Colonic mucosa (tissue), 4 donors: ENCODE data around the gene RFTN1. TPM values are rescaled to one million over a fixed set of nuclear protein-coding genes. Genes with fewer than 3 reads are reported as not detected.

ENCODE experiments used
- DNase-seq: peaks from one replicate; pipeline ENCODE4 v3.0.0-alpha.2; 2020
- H3K27ac ChIP-seq: fragments of 200-600 bp; one replicate; pipeline ENCODE4 v1.8.0; 2021
- H3K27me3 ChIP-seq: fragments of 200-600 bp; one replicate; pipeline ENCODE4 v1.8.0; 2021
- H3K36me3 ChIP-seq: fragments of 200-600 bp; one replicate; pipeline ENCODE4 v1.8.0; 2021
- H3K4me1 ChIP-seq: fragments of 200-600 bp; one replicate; pipeline ENCODE4 v1.8.0; 2021; ENCODE audit warnings: mild to moderate bottlenecking
- H3K4me3 ChIP-seq: fragments of 200-600 bp; one replicate; pipeline ENCODE4 v1.8.0; 2021
- H3K9ac ChIP-seq, 2 donors: one replicate each; pipeline ENCODE4 v1.7.0; 2013; ENCODE audit warnings: control low read depth in 2 of 2, low read depth in 2 of 2, low read length in 2 of 2
- H3K9me3 ChIP-seq: fragments of 200-600 bp; one replicate; pipeline ENCODE4 v1.8.0; 2021
- intact Hi-C: fragments of 100-400 bp; cut with DNase I; formaldehyde crosslinking; loops from one replicate; pipeline ENCODE4 v1.14.1; 2022
- total RNA-seq, 2 donors: library from RNA; stranded (reverse); fragmentation: NEBNext Ultra II Directional in 1 of 2; extraction: Animal tissue kit (Norgen Biotek cat#: 25700) in 1 of 2; gene quantifications; one replicate each; pipeline ENCODE4 v1.2.1, GENCODE V29; 2021
- TF ChIP-seq, protein P1 (sequence below): fragments of 200-600 bp; IDR thresholded peaks from one replicate; pipeline ENCODE4 v1.8.0; 2022; ENCODE audit warnings: antibody characterized with exemption, mild to moderate bottlenecking
- donor health status: healthy.
- donor health status: DM: no; HTN: no; CAD: no.
- donor health status: DM: no; HTN: no; CAD: no.

RFTN1 gene
- total RNA-seq, 2 donors from 2014 or later = 4.0 to 10.2 TPM

GRCh38 chr3:16320711-16321110 lies 192.8 kb downstream of the RFTN1 start:
- peaks cover 4% of the 10 kb centered on the region for H3K36me3 ChIP-seq
- TF ChIP-seq, protein P1, sequence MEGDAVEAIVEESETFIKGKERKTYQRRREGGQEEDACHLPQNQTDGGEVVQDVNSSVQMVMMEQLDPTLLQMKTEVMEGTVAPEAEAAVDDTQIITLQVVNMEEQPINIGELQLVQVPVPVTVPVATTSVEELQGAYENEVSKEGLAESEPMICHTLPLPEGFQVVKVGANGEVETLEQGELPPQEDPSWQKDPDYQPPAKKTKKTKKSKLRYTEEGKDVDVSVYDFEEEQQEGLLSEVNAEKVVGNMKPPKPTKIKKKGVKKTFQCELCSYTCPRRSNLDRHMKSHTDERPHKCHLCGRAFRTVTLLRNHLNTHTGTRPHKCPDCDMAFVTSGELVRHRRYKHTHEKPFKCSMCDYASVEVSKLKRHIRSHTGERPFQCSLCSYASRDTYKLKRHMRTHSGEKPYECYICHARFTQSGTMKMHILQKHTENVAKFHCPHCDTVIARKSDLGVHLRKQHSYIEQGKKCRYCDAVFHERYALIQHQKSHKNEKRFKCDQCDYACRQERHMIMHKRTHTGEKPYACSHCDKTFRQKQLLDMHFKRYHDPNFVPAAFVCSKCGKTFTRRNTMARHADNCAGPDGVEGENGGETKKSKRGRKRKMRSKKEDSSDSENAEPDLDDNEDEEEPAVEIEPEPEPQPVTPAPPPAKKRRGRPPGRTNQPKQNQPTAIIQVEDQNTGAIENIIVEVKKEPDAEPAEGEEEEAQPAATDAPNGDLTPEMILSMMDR = no peak
- no peak overlapping the region for H3K27ac ChIP-seq
- no peak for DNase-seq
- no peaks in the 10 kb centered on the region for H3K4me1 ChIP-seq
- H3K4me3 ChIP-seq = no peak overlapping the region
- no peak overlapping the region for H3K9ac ChIP-seq
- intact Hi-C loops = no loop called here
- no peaks in the 10 kb centered on the region for H3K27me3 ChIP-seq
- H3K9me3 ChIP-seq = no peaks in the 10 kb centered on the region

GRCh38 chr3:16319723-16320122 lies 193.8 kb downstream of the RFTN1 start:
- no peaks in the 10 kb centered on the region for H3K9me3 ChIP-seq
- TF ChIP-seq, protein P1 = no peak
- DNase-seq = no peak
- H3K27me3 ChIP-seq = no peaks in the 10 kb centered on the region
- H3K4me3 ChIP-seq = no peak overlapping the region
- no peak overlapping the region for H3K27ac ChIP-seq
- H3K36me3 ChIP-seq = peaks cover 4% of the 10 kb centered on the region
- no peak overlapping the region for H3K9ac ChIP-seq
- intact Hi-C loops = no loop called here
- H3K4me1 ChIP-seq = no peaks in the 10 kb centered on the region

DNA sequence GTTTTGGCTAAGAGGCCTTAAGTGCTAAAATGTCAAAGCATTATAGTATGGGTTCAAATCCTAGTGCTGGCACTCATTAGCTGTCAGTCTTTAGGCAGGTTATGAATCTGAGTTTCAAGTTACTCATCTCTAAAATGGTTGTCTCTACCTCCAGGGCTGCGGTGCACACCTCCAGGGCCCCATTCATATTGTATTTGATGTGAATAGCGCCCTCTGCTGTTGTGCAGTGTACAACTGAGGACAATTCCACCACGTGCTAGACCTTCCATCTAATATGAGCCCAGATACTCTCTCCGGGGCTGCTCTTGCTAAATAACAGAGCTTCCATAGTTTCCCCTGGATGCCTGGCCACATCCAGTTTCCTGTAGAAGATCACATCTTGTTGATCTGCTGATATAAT lies 194.2 kb downstream of the RFTN1 start:
- no peak overlapping the region for H3K9ac ChIP-seq
- intact Hi-C loops = no loop called here
- peak overlapping the region; percentile 50 for H3K27ac ChIP-seq
- no peaks in the 10 kb centered on the region for H3K9me3 ChIP-seq
- no peak overlapping the region for H3K4me3 ChIP-seq
- no peaks in the 10 kb centered on the region for H3K4me1 ChIP-seq
- peaks cover 4% of the 10 kb centered on the region for H3K36me3 ChIP-seq
- no peaks in the 10 kb centered on the region for H3K27me3 ChIP-seq
- DNase-seq = no peak
- TF ChIP-seq, protein P1 = peak; percentile 24

- no peak overlapping the region for H3K9ac ChIP-seq
- peak overlapping the region; percentile 50 for H3K27ac ChIP-seq
- H3K4me1 ChIP-seq = no peaks in the 10 kb centered on the region
- H3K36me3 ChIP-seq = peaks cover 4% of the 10 kb centered on the region
- TF ChIP-seq, protein P1 = no peak
- intact Hi-C loops = no loop called here
- DNase-seq = no peak
- no peak overlapping the region for H3K4me3 ChIP-seq
- H3K9me3 ChIP-seq = no peaks in the 10 kb centered on the region
- H3K27me3 ChIP-seq = no peaks in the 10 kb centered on the region
Observed at GRCh38 chr3:16318176-16318575, 195.3 kb downstream of the RFTN1 start.

DNA sequence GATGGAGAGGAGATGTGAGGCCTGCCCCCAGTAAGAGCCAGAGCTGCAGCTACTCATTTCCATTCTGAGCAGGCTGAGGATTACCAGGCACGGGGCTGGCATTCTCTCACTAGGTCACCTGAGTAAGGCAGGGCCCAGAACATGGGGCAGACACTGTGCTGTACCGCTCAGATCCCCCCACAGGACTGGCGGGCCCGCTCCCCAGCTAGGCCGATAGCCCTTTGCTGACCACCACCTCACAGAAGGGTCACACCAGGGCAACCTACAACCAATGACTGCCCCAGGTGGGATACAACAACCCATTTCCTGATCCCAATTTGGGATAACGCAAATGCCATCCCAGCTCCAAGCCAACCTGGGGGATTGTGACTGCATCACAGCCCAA lies 195.9 kb downstream of the RFTN1 start:
- Histone ChIP-seq H3K4me1 (no peaks in the 10 kb centered on the region), H3K9me3 (no peaks in the 10 kb centered on the region), H3K27ac (no peak overlapping the region), H3K9ac (no peak overlapping the region), H3K4me3 (no peak overlapping the region), H3K36me3 (peaks cover 4% of the 10 kb centered on the region), H3K27me3 (no peaks in the 10 kb centered on the region)
- no peak for DNase-seq
- intact Hi-C loops = no loop called here
- TF ChIP-seq, protein P1 = no peak
